Calu3 (cell line): ENCODE data around the gene ABCA8. TPM values are rescaled to one million over a fixed set of nuclear protein-coding genes. Genes with fewer than 3 reads are reported as not detected.

Experiments used
- BruUV-seq: library from RNA; stranded (reverse); fragments of 400-500 nt; replicated peaks from 2 replicates; lab custom pipeline; 2021; lab: Mats Ljungman, UMichigan
- CTCF ChIA-PET: fragments of 300-600 bp; sonication (Branson Sonifier 250); formaldehyde crosslinking; loops from one replicate; lab custom pipeline; 2022; ENCODE audit warnings: antibody characterized with exemption; lab: Charles Lee
- DNase-seq: peaks from one replicate; pipeline ENCODE4 v3.0.0; 2022
- H3K27ac Mint-ChIP-seq: one replicate; pipeline ENCODE4 v1.8.0; 2022; ENCODE audit warnings: mixed read lengths; ENCODE audit not compliant: unreplicated experiment
- H3K27me3 Mint-ChIP-seq: one replicate; pipeline ENCODE4 v1.8.0; 2022; ENCODE audit warnings: mixed read lengths; ENCODE audit not compliant: unreplicated experiment
- H3K36me3 Mint-ChIP-seq: one replicate; pipeline ENCODE4 v1.8.0; 2022; ENCODE audit warnings: mild to moderate bottlenecking, moderate library complexity, mixed read lengths; ENCODE audit not compliant: insufficient read depth, unreplicated experiment
- H3K4me1 Mint-ChIP-seq: one replicate; pipeline ENCODE4 v1.8.0; 2022; ENCODE audit warnings: mild to moderate bottlenecking, low read depth, mixed read lengths; ENCODE audit not compliant: unreplicated experiment
- H3K4me3 Mint-ChIP-seq: one replicate; pipeline ENCODE4 v1.8.0; 2022; ENCODE audit warnings: mild to moderate bottlenecking, low read depth, moderate library complexity, mixed read lengths; ENCODE audit not compliant: unreplicated experiment
- H3K9me3 Mint-ChIP-seq: one replicate; pipeline ENCODE4 v1.8.0; 2022; ENCODE audit warnings: low read depth, mixed read lengths; ENCODE audit not compliant: unreplicated experiment
- CTCF ChIP-seq: fragments of 200-600 bp; IDR thresholded peaks from one replicate; pipeline ENCODE4 v1.8.0; 2022; ENCODE audit warnings: antibody characterized with exemption; ENCODE audit not compliant: unreplicated experiment
- intact Hi-C: fragments of 100-400 bp; cut with micrococcal nuclease; formaldehyde crosslinking; loops from one replicate; pipeline ENCODE4 v1.10.0; 2022; ENCODE audit not compliant: unreplicated experiment
- total RNA-seq: library from RNA; stranded (reverse); gene quantifications from 2 replicates; pipeline ENCODE4 v1.2.3, GENCODE V29; 2022

Gene ABCA8
- total RNA-seq, 1 experiment from 2014 or later = not detected

GRCh38 chr17:68867759-68868516 lies 87.3 kb downstream of the ABCA8 start:
- Mint-ChIP-seq H3K4me1 (no peaks in the 10 kb centered on the region), H3K36me3 (no peaks in the 10 kb centered on the region), H3K27ac (no peak overlapping the region), H3K9me3 (no peaks in the 10 kb centered on the region), H3K4me3 (no peak overlapping the region), H3K27me3 (no peaks in the 10 kb centered on the region)
- DNase-seq = no peak
- no TSS peak for BruUV-seq
- intact Hi-C loops = no loop called here
- CTCF ChIA-PET = no interaction called here
- no peak for TF ChIP-seq CTCF

- no peak for TF ChIP-seq CTCF
- intact Hi-C loops = no loop called here
- Mint-ChIP-seq H3K27ac (no peak overlapping the region), H3K27me3 (no peaks in the 10 kb centered on the region), H3K36me3 (no peaks in the 10 kb centered on the region), H3K9me3 (no peaks in the 10 kb centered on the region), H3K4me1 (no peaks in the 10 kb centered on the region), H3K4me3 (no peak overlapping the region)
- no peak for DNase-seq
- BruUV-seq = no TSS peak
- CTCF ChIA-PET = no interaction called here
These were observed 89.6 kb downstream of the ABCA8 start for GRCh38 chr17:68865584-68865983.

GRCh38 chr17:68863091-68863652 lies 92.0 kb downstream of the ABCA8 start:
- Mint-ChIP-seq H3K27me3 (no peaks in the 10 kb centered on the region), H3K27ac (no peak overlapping the region), H3K4me1 (no peaks in the 10 kb centered on the region), H3K36me3 (no peaks in the 10 kb centered on the region), H3K4me3 (no peak overlapping the region), H3K9me3 (no peaks in the 10 kb centered on the region)
- no TSS peak for BruUV-seq
- intact Hi-C loops = no loop called here
- CTCF ChIA-PET = no interaction called here
- TF ChIP-seq CTCF = no peak
- no peak for DNase-seq

- no peak for TF ChIP-seq CTCF
- CTCF ChIA-PET = no interaction called here
- intact Hi-C loops = no loop called here
- no peak overlapping the region for H3K27ac Mint-ChIP-seq
- no peaks in the 10 kb centered on the region for H3K4me1 Mint-ChIP-seq
- H3K27me3 Mint-ChIP-seq = no peaks in the 10 kb centered on the region
- no TSS peak for BruUV-seq
- no peak for DNase-seq
- no peaks in the 10 kb centered on the region for H3K36me3 Mint-ChIP-seq
- H3K4me3 Mint-ChIP-seq = no peak overlapping the region
- peaks cover 3% of the 10 kb centered on the region for H3K9me3 Mint-ChIP-seq
These were observed 93.6 kb downstream of the ABCA8 start for GRCh38 chr17:68861602-68862001.
